SK-N-MC (cell line): Measurements from ENCODE around the gene KPNB1.
A peak's percentile ranks its signal among the peaks of the same experiment; 100 is the strongest.
"Not testable (repeated sequence)": the region's sequence is repeated elsewhere in the genome, so short reads cannot be mapped to it uniquely, and the experiment has no call there.

Experiments
- DNase-seq: peaks from one replicate; pipeline ENCODE4 v3.0.0-alpha.2; 2011; ENCODE audit warnings: low read depth, low spot score
- H3K27ac ChIP-seq: fragments of 200-600 bp; sonication (generic); 2 replicates; pipeline ENCODE4 v1.5.1; 2016; ENCODE audit warnings: mixed run types
- H3K36me3 ChIP-seq: fragments of 200-600 bp; sonication (generic); 2 replicates; pipeline ENCODE4 v1.6.1; 2017; ENCODE audit warnings: antibody characterized with exemption, low read length, mixed read lengths; ENCODE audit not compliant: insufficient read depth
- H3K4me3 ChIP-seq: fragments of 200-600 bp; sonication (generic); 2 replicates; pipeline ENCODE4 v1.5.1; 2016
- H3K9ac ChIP-seq: fragments of 200-600 bp; sonication (generic); 2 replicates; pipeline ENCODE4 v1.8.0; 2017; ENCODE audit warnings: mixed run types, mixed read lengths; ENCODE audit not compliant: insufficient read length
- H3K9me3 ChIP-seq: fragments of 200-600 bp; sonication (generic); 2 replicates; pipeline ENCODE4 v1.6.1; 2017; ENCODE audit warnings: low read depth, mild to moderate bottlenecking, antibody characterized with exemption, low read length, moderate library complexity, mixed read lengths
- EZH2 ChIP-seq: fragments of 200-600 bp; sonication (generic); IDR thresholded peaks from one replicate; pipeline ENCODE4 v1.6.1; 2017; ENCODE audit warnings: antibody characterized with exemption
- FOXP2 ChIP-seq: optimal IDR thresholded peaks from 2 replicates; pipeline ENCODE3; 2011; ENCODE audit warnings: mild to moderate bottlenecking, moderate library complexity; ENCODE audit not compliant: insufficient read depth; ENCODE audit errors: extremely low read length, control extremely low read depth
- POLR2AphosphoS5 ChIP-seq: IDR thresholded peaks from 2 replicates; pipeline ENCODE4 v1.6.1; 2012; ENCODE audit warnings: mild to moderate bottlenecking, low read depth, low read length, borderline replicate concordance

The KPNB1 gene

GRCh38 chr17:47678196-47678595, 28.5 kb downstream of the KPNB1 start:
- Histone ChIP-seq H3K36me3 (peaks cover 99% of the 10 kb centered on the region), H3K9ac (no peak overlapping the region), H3K4me3 (no peak overlapping the region), H3K27ac (peak overlapping the region; percentile 21; the same call in 1 of the 2 replicates), H3K9me3 (no peaks in the 10 kb centered on the region)
- no peak for DNase-seq
- no peak for TF ChIP-seq EZH2
- TF ChIP-seq POLR2AphosphoS5, result no peak
- TF ChIP-seq FOXP2, result no peak

GRCh38 chr17:47682138-47682537, 32.4 kb downstream of the KPNB1 start:
- no peak overlapping the region for H3K4me3 ChIP-seq
- no peak for TF ChIP-seq POLR2AphosphoS5
- TF ChIP-seq FOXP2, result no peak
- no peak for TF ChIP-seq EZH2
- H3K9ac ChIP-seq, result no peak overlapping the region
- peaks cover 84% of the 10 kb centered on the region for H3K36me3 ChIP-seq
- H3K27ac ChIP-seq, result no peak overlapping the region
- H3K9me3 ChIP-seq, result no peaks in the 10 kb centered on the region
- no peak for DNase-seq

- peaks cover 78% of the 10 kb centered on the region for H3K36me3 ChIP-seq
- H3K27ac ChIP-seq, H3K9ac ChIP-seq, DNase-seq, H3K4me3 ChIP-seq, H3K9me3 ChIP-seq: not testable (repeated sequence)
Measured at GRCh38 chr17:47682727-47683126, 33.0 kb downstream of the KPNB1 start.

- no peak for DNase-seq
- peak overlapping the region; percentile 58 for H3K27ac ChIP-seq
- no peak overlapping the region for H3K4me3 ChIP-seq
- H3K9ac ChIP-seq, result no peak overlapping the region
- no peak for TF ChIP-seq FOXP2
- no peak; the same call in 1 of the 2 replicates for TF ChIP-seq POLR2AphosphoS5
- no peak for TF ChIP-seq EZH2
- H3K36me3 ChIP-seq, result peaks cover 66% of the 10 kb centered on the region
- no peaks in the 10 kb centered on the region for H3K9me3 ChIP-seq
Measured at GRCh38 chr17:47684025-47684424, 34.3 kb downstream of the KPNB1 start.

GRCh38 chr17:47684535-47685193, 34.9 kb downstream of the KPNB1 start:
- Histone ChIP-seq H3K27ac (peak overlapping the region; percentile 58), H3K9me3 (no peaks in the 10 kb centered on the region), H3K36me3 (peaks cover 59% of the 10 kb centered on the region), H3K9ac (no peak overlapping the region), H3K4me3 (no peak overlapping the region)
- TF ChIP-seq FOXP2 (no peak), POLR2AphosphoS5 (0 out of 2 replicates have a peak, but pooled peaks have one; percentile 2)
- no peak for DNase-seq

- Histone ChIP-seq H3K27ac (peak overlapping the region; percentile 58), H3K9me3 (no peaks in the 10 kb centered on the region), H3K36me3 (peaks cover 49% of the 10 kb centered on the region), H3K9ac (no peak overlapping the region), H3K4me3 (no peak overlapping the region)
- no peak for TF ChIP-seq EZH2
- TF ChIP-seq POLR2AphosphoS5, result 0 out of 2 replicates have a peak, but pooled peaks have one; percentile 28
- DNase-seq, result no peak
Measured at GRCh38 chr17:47685556-47686275, 36.0 kb downstream of the KPNB1 start.

- TF ChIP-seq EZH2 (no peak), POLR2AphosphoS5 (no peak), FOXP2 (no peak)
- Histone ChIP-seq H3K4me3 (no peak overlapping the region), H3K9me3 (no peaks in the 10 kb centered on the region), H3K27ac (peak overlapping the region; percentile 58; the same call in 1 of the 2 replicates), H3K9ac (no peak overlapping the region), H3K36me3 (peaks cover 44% of the 10 kb centered on the region)
- DNase-seq, result no peak
Measured at GRCh38 chr17:47686276-47686635, 36.5 kb downstream of the KPNB1 start.

GRCh38 chr17:47686664-47687327, 37.1 kb downstream of the KPNB1 start:
- no peak for DNase-seq
- H3K9me3 ChIP-seq, result no peaks in the 10 kb centered on the region
- H3K9ac ChIP-seq, result no peak overlapping the region
- peaks cover 38% of the 10 kb centered on the region for H3K36me3 ChIP-seq
- no peak overlapping the region for H3K4me3 ChIP-seq
- TF ChIP-seq POLR2AphosphoS5, result no peak; the same call in none of the 2 replicates
- no peak for TF ChIP-seq EZH2
- no peak for TF ChIP-seq FOXP2
- H3K27ac ChIP-seq, result peak overlapping the region; percentile 58

GRCh38 chr17:47687328-47687690, 37.6 kb downstream of the KPNB1 start:
- peaks cover 33% of the 10 kb centered on the region for H3K36me3 ChIP-seq
- no peaks in the 10 kb centered on the region for H3K9me3 ChIP-seq
- H3K4me3 ChIP-seq, result no peak overlapping the region
- peak overlapping the region; percentile 58 for H3K27ac ChIP-seq
- H3K9ac ChIP-seq, result no peak overlapping the region
- DNase-seq, result no peak
- TF ChIP-seq EZH2 (no peak), POLR2AphosphoS5 (no peak), FOXP2 (no peak)
